ENCODE results near the gene ACP7.
"Not testable (repeated sequence)": the region's sequence is repeated elsewhere in the genome, so short reads cannot be mapped to it uniquely, and the experiment has no call there.

DNA sequence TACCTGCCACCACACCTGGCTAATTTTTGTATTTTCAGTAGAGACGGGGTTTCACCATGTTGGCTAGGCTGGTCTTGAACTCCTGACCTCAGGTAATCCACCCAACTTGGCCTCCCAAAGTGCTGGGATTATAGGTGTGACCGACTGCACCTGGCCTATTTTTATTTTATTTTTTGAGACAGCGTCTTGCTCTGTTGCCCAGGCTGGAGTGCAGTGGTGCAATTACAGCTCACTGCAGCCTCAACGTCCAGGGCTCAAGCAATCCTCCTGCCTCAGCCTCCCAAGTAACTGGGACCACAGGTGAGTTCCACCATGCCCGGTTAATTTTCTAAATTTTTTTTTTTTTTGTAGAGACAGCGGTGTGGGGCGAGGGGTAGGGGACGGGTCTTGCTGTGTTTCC is 32.9 kb downstream of the ACP7 start:
- TF ChIP-seq EP300 (IDR thresholded peaks at IDR 0.05; ENCODE audit: low read length); ZNF24 (IDR thresholded peaks at IDR 0.05); CBX2 (IDR thresholded peaks at IDR 0.05; ENCODE audit: insufficient read depth, low read length, poor library complexity, severe bottlenecking); SOX6 (IDR thresholded peaks at IDR 0.05); ZSCAN29 (IDR thresholded peaks at IDR 0.05); ZNF707 (CRISPR knock-in tag; conservative IDR thresholded peaks at IDR 0.05); POLR2A (conservative IDR thresholded peaks at IDR 0.05); POLR2AphosphoS5 (IDR thresholded peaks at IDR 0.05; ENCODE audit: control insufficient read depth, insufficient read depth, low read depth, low read length); MAFG (tag; conservative IDR thresholded peaks at IDR 0.05); TAF1 (IDR thresholded peaks at IDR 0.05; ENCODE audit: control insufficient read depth, extremely low read depth, insufficient read depth, low read length, severe bottlenecking); PHF8 (IDR thresholded peaks at IDR 0.05; ENCODE audit: borderline replicate concordance, low read length): not testable (repeated sequence)
- TF ChIP-seq, protein P1, sequence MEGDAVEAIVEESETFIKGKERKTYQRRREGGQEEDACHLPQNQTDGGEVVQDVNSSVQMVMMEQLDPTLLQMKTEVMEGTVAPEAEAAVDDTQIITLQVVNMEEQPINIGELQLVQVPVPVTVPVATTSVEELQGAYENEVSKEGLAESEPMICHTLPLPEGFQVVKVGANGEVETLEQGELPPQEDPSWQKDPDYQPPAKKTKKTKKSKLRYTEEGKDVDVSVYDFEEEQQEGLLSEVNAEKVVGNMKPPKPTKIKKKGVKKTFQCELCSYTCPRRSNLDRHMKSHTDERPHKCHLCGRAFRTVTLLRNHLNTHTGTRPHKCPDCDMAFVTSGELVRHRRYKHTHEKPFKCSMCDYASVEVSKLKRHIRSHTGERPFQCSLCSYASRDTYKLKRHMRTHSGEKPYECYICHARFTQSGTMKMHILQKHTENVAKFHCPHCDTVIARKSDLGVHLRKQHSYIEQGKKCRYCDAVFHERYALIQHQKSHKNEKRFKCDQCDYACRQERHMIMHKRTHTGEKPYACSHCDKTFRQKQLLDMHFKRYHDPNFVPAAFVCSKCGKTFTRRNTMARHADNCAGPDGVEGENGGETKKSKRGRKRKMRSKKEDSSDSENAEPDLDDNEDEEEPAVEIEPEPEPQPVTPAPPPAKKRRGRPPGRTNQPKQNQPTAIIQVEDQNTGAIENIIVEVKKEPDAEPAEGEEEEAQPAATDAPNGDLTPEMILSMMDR (IDR thresholded peaks at IDR 0.05 in 2 of 3, conservative IDR thresholded peaks at IDR 0.05 in 1 of 3; ENCODE audit: insufficient read depth in 2 of 3, low read depth in 1 of 3, low read length in 3 of 3): not testable (repeated sequence)
- TF ChIP-seq, protein P2, sequence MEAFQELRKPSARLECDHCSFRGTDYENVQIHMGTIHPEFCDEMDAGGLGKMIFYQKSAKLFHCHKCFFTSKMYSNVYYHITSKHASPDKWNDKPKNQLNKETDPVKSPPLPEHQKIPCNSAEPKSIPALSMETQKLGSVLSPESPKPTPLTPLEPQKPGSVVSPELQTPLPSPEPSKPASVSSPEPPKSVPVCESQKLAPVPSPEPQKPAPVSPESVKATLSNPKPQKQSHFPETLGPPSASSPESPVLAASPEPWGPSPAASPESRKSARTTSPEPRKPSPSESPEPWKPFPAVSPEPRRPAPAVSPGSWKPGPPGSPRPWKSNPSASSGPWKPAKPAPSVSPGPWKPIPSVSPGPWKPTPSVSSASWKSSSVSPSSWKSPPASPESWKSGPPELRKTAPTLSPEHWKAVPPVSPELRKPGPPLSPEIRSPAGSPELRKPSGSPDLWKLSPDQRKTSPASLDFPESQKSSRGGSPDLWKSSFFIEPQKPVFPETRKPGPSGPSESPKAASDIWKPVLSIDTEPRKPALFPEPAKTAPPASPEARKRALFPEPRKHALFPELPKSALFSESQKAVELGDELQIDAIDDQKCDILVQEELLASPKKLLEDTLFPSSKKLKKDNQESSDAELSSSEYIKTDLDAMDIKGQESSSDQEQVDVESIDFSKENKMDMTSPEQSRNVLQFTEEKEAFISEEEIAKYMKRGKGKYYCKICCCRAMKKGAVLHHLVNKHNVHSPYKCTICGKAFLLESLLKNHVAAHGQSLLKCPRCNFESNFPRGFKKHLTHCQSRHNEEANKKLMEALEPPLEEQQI (IDR thresholded peaks at IDR 0.05): not testable (repeated sequence)

Data from K562 (cell line).